ENCODE results near the gene HIVEP3.

DNA sequence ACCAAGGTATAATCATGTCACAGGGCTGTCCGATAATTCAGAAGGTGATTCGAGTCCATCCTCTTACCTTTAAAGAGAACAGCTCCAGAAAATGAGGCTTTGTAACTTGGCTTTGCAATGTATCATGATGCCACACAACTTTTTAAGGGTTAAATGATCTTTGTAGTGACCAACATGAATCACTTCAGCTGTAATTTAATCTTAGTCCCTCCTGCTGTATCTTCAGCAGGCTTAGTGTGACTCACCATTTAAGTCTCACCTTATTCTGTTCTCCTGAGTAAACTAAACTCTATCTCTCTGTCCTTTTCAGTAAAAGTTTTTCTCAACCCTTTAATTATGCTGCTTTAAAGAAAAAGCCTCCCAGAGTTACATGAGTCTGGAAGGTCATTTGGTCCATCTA lies 1.9 kb upstream of the HIVEP3 start:
- TF ChIP-seq, protein P1, sequence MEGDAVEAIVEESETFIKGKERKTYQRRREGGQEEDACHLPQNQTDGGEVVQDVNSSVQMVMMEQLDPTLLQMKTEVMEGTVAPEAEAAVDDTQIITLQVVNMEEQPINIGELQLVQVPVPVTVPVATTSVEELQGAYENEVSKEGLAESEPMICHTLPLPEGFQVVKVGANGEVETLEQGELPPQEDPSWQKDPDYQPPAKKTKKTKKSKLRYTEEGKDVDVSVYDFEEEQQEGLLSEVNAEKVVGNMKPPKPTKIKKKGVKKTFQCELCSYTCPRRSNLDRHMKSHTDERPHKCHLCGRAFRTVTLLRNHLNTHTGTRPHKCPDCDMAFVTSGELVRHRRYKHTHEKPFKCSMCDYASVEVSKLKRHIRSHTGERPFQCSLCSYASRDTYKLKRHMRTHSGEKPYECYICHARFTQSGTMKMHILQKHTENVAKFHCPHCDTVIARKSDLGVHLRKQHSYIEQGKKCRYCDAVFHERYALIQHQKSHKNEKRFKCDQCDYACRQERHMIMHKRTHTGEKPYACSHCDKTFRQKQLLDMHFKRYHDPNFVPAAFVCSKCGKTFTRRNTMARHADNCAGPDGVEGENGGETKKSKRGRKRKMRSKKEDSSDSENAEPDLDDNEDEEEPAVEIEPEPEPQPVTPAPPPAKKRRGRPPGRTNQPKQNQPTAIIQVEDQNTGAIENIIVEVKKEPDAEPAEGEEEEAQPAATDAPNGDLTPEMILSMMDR (conservative IDR thresholded peaks at IDR 0.05; ENCODE audit: low read length), result no peak
- no peak for TF ChIP-seq EZH2phosphoT487 (IDR thresholded peaks at IDR 0.05; ENCODE audit: borderline replicate concordance)

Measured in Loucy (cell line).